ENCODE data around the gene CRYBB1. TPM values are rescaled to one million over a fixed set of nuclear protein-coding genes. Genes with fewer than 3 reads are reported as not detected.

CRYBB1 gene
- total RNA-seq (not detected in 2 replicates), polyA plus RNA-seq (0.18 TPM in 1 of 2 replicates, not detected in the other), polyA minus RNA-seq (not detected in 2 replicates)
- total RNA-seq (2013): 0.05 TPM

- DNase-seq (no peak), ATAC-seq (ENCODE audit: low read depth) (no peak)
- peaks cover 22% of the 10 kb centered on the region for H3K4me1 Mint-ChIP-seq
- no peaks in the 10 kb centered on the region for H3K9me3 Mint-ChIP-seq (ENCODE audit: insufficient read depth)
- Histone ChIP-seq H3K27ac (ENCODE audit: low read length in 2 of 2) (no peak within 1 kb of the TSS), H3K79me2 (ENCODE audit: control insufficient read depth, insufficient read depth, low read length) (no peaks in the 10 kb centered on the region), H2AFZ (ENCODE audit: insufficient read depth, low read depth, low read length, poor library complexity, severe bottlenecking) (peak within 1 kb of the TSS; percentile 57), H3K27me3 (replicated peaks in 1 of 4; ENCODE audit: control extremely low read depth in 1 of 4, control insufficient read depth in 3 of 4, insufficient read depth in 4 of 4, low read length in 3 of 4) (peaks cover 0 to 6% (median 0%) of the 10 kb centered on the region in 4 experiments), H4K20me1 (ENCODE audit: control insufficient read depth, insufficient read depth, low read length, poor library complexity, severe bottlenecking) (no peaks in the 10 kb centered on the region), H3K9me3 (ENCODE audit: control extremely low read depth in 1 of 3, control insufficient read depth in 2 of 3, insufficient read depth in 1 of 3, low read length in 2 of 3) (no peaks in the 10 kb centered on the region), H3K9ac (ENCODE audit: low read length) (no peak within 1 kb of the TSS), H3K4me1 (ENCODE audit: control insufficient read depth in 2 of 2, insufficient read depth in 2 of 2, low read length in 2 of 2) (peaks cover 19 to 32% of the 10 kb centered on the region in 2 donors), H3K4me2 (replicated peaks; ENCODE audit: low read depth, low read length, poor library complexity, severe bottlenecking) (peak within 1 kb of the TSS; percentile 25), H3K4me3 (ENCODE audit: control extremely low read depth in 1 of 5, extremely low read depth in 1 of 5, insufficient read depth in 1 of 5, low read depth in 2 of 5, low read length in 4 of 5) (no peak within 1 kb of the TSS), H3K36me3 (replicated peaks in 1 of 2; ENCODE audit: control extremely low read depth in 1 of 2, control insufficient read depth in 1 of 2, extremely low read depth in 1 of 2, insufficient read depth in 2 of 2, low read length in 1 of 2) (no peaks in the 10 kb centered on the region)
- intact Hi-C loops (cut with micrococcal nuclease): no loop called here
- POLR2A ChIA-PET: no interaction called here
- peak within 1 kb of the TSS; percentile 3 for H3K27ac Mint-ChIP-seq
- CTCF ChIA-PET: no interaction called here
- H3K4me3 Mint-ChIP-seq: no peak within 1 kb of the TSS
- peaks cover 6% of the 10 kb centered on the region for H3K27me3 Mint-ChIP-seq
- no peak for TF ChIP-seq EZH2 (IDR thresholded peaks at IDR 0.05; ENCODE audit: borderline replicate concordance, insufficient read depth, low read depth, low read length, poor library complexity, severe bottlenecking)
- TF ChIP-seq, protein P1, sequence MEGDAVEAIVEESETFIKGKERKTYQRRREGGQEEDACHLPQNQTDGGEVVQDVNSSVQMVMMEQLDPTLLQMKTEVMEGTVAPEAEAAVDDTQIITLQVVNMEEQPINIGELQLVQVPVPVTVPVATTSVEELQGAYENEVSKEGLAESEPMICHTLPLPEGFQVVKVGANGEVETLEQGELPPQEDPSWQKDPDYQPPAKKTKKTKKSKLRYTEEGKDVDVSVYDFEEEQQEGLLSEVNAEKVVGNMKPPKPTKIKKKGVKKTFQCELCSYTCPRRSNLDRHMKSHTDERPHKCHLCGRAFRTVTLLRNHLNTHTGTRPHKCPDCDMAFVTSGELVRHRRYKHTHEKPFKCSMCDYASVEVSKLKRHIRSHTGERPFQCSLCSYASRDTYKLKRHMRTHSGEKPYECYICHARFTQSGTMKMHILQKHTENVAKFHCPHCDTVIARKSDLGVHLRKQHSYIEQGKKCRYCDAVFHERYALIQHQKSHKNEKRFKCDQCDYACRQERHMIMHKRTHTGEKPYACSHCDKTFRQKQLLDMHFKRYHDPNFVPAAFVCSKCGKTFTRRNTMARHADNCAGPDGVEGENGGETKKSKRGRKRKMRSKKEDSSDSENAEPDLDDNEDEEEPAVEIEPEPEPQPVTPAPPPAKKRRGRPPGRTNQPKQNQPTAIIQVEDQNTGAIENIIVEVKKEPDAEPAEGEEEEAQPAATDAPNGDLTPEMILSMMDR (IDR thresholded peaks at IDR 0.05): no peak
- 66% methylated on average over 4 of the region's 7 CpGs for WGBS (ENCODE audit: insufficient coverage)
Observed at GRCh38 chr22:26617271-26618199, at the start of gene CRYBB1. CRYBB1 (minus strand) TSS chr22:26618027; CDS start chr22:26616319, 1,708 bp downstream.

DNA sequence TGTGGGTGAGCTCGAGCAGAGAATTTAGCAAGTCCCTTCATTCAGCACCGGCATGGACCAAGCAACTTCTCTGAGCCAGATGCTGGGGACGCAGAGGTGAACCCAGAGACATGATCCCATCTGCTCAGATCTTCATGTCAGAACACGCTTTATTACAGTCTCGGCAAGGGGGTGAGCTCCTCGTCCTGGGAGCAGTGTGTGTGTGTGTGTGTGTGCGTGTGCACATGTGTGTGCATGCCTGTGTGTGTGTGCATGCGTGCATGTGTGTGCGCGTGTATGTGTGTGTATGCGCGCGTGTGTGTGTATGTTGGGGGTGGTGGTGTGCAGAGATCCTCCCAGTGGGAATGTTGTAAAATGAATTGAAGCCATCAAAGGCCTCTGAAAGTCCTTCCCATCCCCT, 49.3 kb upstream of the CRYBB1 start:
- intact Hi-C loops (cut with micrococcal nuclease): no loop called here
- Histone ChIP-seq H3K4me1 (ENCODE audit: control insufficient read depth in 2 of 2, insufficient read depth in 2 of 2, low read length in 2 of 2) (peaks cover 46 to 77% of the 10 kb centered on the region in 2 donors), H3K9me3 (ENCODE audit: control extremely low read depth in 1 of 3, control insufficient read depth in 2 of 3, insufficient read depth in 1 of 3, low read length in 2 of 3) (peaks cover 0 to 3% (median 0%) of the 10 kb centered on the region in 3 donors), H3K27ac (ENCODE audit: low read length in 2 of 2) (no peak overlapping the region), H3K4me2 (replicated peaks; ENCODE audit: low read depth, low read length, poor library complexity, severe bottlenecking) (peak overlapping the region; percentile 21), H3K27me3 (replicated peaks in 1 of 4; ENCODE audit: control extremely low read depth in 1 of 4, control insufficient read depth in 3 of 4, insufficient read depth in 4 of 4, low read length in 3 of 4) (no peaks in the 10 kb centered on the region), H3K79me2 (ENCODE audit: control insufficient read depth, insufficient read depth, low read length) (no peaks in the 10 kb centered on the region), H2AFZ (ENCODE audit: insufficient read depth, low read depth, low read length, poor library complexity, severe bottlenecking) (no peak overlapping the region), H3K36me3 (replicated peaks in 1 of 2; ENCODE audit: control extremely low read depth in 1 of 2, control insufficient read depth in 1 of 2, extremely low read depth in 1 of 2, insufficient read depth in 2 of 2, low read length in 1 of 2) (no peaks in the 10 kb centered on the region), H3K9ac (ENCODE audit: low read length) (no peak overlapping the region), H3K4me3 (ENCODE audit: control extremely low read depth in 1 of 5, extremely low read depth in 1 of 5, insufficient read depth in 1 of 5, low read depth in 2 of 5, low read length in 4 of 5) (no peak overlapping the region), H4K20me1 (ENCODE audit: control insufficient read depth, insufficient read depth, low read length, poor library complexity, severe bottlenecking) (no peaks in the 10 kb centered on the region)
- Mint-ChIP-seq H3K4me3 (no peak overlapping the region), H3K27me3 (no peaks in the 10 kb centered on the region), H3K27ac (peak overlapping the region; percentile 47), H3K4me1 (peaks cover 79% of the 10 kb centered on the region), H3K9me3 (ENCODE audit: insufficient read depth) (no peaks in the 10 kb centered on the region)
- no peak for ATAC-seq (ENCODE audit: low read depth)
- TF ChIP-seq EZH2 (IDR thresholded peaks at IDR 0.05; ENCODE audit: borderline replicate concordance, insufficient read depth, low read depth, low read length, poor library complexity, severe bottlenecking): no peak
- TF ChIP-seq, protein P1 (IDR thresholded peaks at IDR 0.05): no peak
- CTCF ChIA-PET: interaction anchor here (1.3 to 3.4 kb wide), 3 partner anchors 9 to 164 kb away, joined by 3 to 21 read pairs (median 4); no protein-coding TSS in a partner anchor
- no peak for DNase-seq
- 92% methylated on average over 8 of the region's 13 CpGs for WGBS (ENCODE audit: insufficient coverage)
- POLR2A ChIA-PET: interaction anchor here (0.6 to 0.7 kb wide), 2 partner anchors 24 to 164 kb away, joined by 3 to 6 read pairs; no protein-coding TSS in a partner anchor
